22Rv1 (cell line): ENCODE measurements around the gene FBXO8.

Source experiments
- H3K27ac ChIP-seq: fragments of 450-650 bp; 2 replicates; pipeline ENCODE4 v1.5.1; 2017
- ZFX ChIP-seq: fragments of 450-650 bp; IDR thresholded peaks from 2 replicates; pipeline ENCODE4 v1.6.1; 2017; ENCODE audit warnings: antibody characterized with exemption, borderline replicate concordance
- TF ChIP-seq, protein P1 (sequence below): fragments of 450-650 bp; IDR thresholded peaks from 2 replicates; pipeline ENCODE4 v1.5.1; 2017; ENCODE audit warnings: mild to moderate bottlenecking

The FBXO8 gene

DNA sequence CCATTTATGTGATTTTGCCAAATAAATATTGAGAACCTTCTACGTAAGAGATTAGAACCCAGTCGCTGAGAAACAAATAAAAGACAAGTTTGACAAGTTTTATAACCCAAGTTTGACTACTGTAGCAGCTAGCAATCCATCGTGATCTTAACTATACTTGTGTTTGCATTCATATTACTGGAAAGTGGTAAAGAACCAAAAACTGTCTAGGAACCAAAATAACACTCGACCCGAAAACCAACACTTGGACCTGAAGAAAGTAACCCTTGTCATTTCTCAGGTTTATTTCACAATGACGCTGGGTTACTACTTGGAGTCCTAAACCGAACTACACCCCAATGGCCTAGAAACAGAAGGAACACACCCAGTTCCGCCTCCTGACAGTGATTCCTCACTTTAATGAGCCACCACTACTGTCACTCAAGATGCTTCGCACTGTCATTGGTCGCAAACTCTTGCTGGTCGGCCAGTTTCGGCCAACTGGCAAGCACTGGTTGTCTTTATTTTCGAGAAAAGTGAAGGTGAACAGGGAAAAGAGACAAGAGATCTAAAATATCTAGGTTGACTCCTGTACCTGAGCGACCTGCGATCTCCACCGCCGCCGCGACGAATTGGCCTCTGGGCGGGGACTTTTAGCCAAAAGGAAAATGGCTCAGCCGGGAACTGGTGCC is 496 bp downstream of the FBXO8 start:
- TF ChIP-seq ZFX = no peak
- TF ChIP-seq, protein P1, sequence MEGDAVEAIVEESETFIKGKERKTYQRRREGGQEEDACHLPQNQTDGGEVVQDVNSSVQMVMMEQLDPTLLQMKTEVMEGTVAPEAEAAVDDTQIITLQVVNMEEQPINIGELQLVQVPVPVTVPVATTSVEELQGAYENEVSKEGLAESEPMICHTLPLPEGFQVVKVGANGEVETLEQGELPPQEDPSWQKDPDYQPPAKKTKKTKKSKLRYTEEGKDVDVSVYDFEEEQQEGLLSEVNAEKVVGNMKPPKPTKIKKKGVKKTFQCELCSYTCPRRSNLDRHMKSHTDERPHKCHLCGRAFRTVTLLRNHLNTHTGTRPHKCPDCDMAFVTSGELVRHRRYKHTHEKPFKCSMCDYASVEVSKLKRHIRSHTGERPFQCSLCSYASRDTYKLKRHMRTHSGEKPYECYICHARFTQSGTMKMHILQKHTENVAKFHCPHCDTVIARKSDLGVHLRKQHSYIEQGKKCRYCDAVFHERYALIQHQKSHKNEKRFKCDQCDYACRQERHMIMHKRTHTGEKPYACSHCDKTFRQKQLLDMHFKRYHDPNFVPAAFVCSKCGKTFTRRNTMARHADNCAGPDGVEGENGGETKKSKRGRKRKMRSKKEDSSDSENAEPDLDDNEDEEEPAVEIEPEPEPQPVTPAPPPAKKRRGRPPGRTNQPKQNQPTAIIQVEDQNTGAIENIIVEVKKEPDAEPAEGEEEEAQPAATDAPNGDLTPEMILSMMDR = no peak
- peak overlapping the region; percentile 86 for H3K27ac ChIP-seq

DNA sequence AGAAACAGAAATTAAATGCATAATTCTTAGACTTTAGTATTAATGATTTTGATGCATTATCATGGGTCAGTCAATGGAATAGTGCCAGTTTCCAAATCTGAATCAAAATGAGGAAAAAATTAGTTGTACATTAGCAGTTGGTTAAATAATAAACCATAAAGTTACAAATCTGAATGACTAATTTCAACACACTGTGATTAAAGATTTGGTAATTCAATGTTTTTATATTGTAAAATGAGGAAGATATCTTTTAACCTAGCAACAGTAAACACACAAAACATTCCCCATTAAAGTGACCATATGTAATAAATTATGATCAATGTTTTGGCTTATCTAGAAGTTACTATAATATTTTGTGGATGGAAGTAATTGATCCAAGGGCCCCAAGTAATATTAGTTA is 1.6 kb downstream of the FBXO8 start:
- no peak overlapping the region for H3K27ac ChIP-seq
- TF ChIP-seq ZFX = no peak
- TF ChIP-seq, protein P1 = no peak

DNA sequence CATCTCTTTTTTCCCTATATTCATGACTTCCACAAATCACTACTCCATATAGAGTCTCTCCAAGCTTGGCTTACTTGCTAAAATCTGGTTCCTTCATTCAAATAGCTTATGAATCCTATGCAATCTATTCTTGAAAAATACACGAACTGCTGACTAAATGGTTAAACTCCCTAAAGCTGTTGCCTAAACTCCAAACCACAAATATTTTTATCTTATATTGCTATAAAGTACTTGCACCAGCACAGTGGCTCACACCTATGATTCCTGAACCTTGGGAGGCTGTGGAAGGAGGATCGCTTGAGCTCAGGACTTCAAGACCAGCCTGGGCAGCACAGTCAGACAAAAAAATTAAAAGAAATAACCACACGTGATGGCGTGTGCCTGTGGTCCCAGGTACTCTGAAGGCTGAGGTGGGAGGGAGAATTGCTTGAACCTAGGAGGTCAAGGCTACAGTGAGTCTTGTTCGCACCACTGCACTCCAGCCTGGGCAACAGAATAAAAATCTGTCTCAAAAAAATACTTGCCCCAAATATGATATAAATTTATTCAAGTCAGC is 2.2 kb downstream of the FBXO8 start:
- TF ChIP-seq, protein P1 = no peak
- no peak for TF ChIP-seq ZFX
- no peak overlapping the region for H3K27ac ChIP-seq

DNA sequence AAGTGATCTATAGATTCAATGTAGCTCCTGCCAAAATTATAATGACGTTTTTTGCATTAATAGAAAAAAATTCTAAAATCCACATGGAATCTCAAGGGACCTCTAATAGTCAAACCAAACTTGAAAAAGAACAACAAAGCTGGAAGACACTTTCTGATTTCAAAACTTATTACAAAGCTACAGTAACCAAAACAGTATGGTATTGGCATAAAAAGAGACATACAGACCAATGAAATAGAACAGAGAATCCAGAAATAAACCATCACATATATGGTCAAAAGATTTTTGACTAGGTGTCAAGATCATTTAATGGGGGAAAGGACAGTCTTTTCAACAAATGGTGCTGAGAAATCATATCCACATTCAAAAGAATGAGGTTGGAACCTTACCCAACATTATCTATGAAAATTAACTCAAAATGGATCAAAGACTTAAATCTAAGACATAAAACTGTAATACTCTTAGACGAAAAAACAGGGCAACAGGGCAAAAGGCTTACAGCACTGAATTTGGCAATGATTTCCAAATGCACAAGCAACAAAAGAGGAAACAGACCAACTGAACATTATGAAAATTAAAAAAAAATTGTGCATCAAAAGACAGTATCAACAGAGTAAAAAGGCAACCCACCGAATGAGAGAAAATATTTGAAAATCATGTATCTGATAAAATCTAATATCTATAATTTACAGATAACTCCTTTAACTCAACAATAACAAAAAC is 3.9 kb downstream of the FBXO8 start:
- TF ChIP-seq ZFX = no peak
- TF ChIP-seq, protein P1 = no peak
- no peak overlapping the region for H3K27ac ChIP-seq

DNA sequence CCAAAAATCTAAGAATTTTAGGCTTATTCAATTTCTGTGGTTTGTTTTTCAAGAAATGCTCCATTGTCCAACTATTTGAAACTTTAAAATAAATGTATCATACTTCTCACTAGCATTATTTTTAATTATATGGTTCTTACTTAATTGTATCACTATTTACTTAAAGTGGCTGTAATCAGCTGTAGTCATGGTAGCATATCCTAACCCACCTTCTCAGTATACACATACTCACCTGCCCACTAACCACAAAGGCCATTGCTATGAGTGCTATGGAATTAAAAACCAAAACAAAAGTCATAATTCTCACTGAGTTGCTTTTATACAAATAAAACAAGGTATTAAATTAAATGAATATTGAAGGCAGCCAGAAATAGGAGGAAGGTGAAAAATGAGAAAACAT is 5.0 kb downstream of the FBXO8 start:
- no peak overlapping the region for H3K27ac ChIP-seq
- TF ChIP-seq, protein P1 = no peak
- TF ChIP-seq ZFX = no peak

DNA sequence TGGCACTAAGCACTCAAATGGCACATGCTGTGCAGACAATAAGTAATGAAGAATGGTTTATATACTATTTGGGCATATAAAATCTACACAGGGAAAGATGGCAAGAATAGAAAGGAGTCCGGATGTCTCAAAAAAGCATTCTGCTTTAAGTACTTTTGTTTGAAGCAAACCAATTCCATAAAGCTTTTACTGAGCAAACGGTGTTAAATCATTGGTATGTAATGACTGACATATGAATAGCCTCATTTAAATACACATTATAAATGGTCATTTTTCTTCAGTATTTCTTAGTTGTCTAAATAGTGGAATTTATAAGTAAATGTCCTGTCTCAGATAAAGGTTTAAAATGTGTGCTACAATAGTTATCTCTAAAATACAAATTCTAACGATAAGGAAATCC is 6.0 kb downstream of the FBXO8 start:
- H3K27ac ChIP-seq = no peak overlapping the region
- TF ChIP-seq, protein P1 = no peak
- TF ChIP-seq ZFX = no peak

DNA sequence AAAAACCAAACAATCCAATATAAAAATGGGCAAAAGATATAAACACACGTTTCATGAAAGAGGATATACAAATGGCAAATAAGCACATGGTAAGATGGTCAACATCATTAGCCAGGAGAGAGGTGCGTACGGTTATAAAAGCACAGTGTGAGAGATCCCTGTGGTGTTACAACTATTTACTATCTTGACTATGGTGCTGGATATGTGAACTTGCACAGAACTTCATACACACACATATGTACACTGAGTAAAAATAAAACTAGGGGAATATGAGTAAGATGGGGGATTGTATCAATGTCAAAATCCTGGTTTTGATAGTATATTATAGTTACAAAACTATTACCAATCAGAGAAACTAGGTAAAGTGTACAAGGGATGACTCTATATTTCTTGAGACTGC is 8.4 kb downstream of the FBXO8 start:
- no peak for TF ChIP-seq ZFX
- TF ChIP-seq, protein P1 = no peak
- H3K27ac ChIP-seq = no peak overlapping the region
